ENCODE measurements around the gene NUBP1. TPM values are rescaled to one million over a fixed set of nuclear protein-coding genes. Genes with fewer than 3 reads are reported as not detected.

NUBP1 gene
- total and polyA plus RNA-seq, 9 of the 15 experiments (the other 6 are each of a cell fraction or from before 2014, with no cell fraction given), result 17.2 to 55.1 (median 35.6) TPM

DNA sequence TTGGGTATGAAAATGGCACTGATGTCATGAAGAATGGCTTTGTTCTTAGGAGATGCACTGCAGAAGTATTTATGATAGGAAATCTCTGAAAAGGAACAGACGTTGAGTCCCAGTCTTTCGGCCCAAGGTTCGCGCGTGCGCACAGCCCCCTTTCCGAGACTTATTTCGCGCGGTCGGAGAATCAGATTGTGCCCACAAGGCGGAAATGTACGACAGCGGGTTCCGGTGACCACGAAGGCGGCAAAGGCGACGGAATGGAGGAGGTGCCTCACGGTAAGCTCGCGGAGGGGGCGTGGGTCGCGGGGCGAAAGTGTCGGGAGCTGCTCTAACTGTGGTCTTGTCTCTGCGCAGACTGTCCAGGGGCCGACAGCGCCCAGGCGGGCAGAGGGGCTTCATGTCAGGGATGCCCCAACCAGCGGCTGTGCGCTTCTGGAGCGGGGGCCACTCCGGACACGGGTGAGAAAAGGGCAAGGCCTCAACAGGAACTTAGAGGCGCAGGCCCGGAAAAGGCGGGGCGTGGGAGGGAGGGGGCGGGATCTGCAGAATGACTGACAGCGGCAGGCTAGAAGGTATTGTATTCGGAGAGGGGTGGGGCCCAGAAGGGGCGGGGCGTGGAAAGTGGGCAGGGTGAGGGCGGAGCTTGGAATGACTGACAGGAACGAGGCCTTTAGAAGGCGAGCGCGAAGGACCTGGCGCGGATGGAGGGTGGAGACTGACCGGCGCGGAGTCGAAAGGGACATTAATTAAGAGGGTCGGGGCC, at the start of gene NUBP1 (continued):
- TF ChIP-seq, protein P1, sequence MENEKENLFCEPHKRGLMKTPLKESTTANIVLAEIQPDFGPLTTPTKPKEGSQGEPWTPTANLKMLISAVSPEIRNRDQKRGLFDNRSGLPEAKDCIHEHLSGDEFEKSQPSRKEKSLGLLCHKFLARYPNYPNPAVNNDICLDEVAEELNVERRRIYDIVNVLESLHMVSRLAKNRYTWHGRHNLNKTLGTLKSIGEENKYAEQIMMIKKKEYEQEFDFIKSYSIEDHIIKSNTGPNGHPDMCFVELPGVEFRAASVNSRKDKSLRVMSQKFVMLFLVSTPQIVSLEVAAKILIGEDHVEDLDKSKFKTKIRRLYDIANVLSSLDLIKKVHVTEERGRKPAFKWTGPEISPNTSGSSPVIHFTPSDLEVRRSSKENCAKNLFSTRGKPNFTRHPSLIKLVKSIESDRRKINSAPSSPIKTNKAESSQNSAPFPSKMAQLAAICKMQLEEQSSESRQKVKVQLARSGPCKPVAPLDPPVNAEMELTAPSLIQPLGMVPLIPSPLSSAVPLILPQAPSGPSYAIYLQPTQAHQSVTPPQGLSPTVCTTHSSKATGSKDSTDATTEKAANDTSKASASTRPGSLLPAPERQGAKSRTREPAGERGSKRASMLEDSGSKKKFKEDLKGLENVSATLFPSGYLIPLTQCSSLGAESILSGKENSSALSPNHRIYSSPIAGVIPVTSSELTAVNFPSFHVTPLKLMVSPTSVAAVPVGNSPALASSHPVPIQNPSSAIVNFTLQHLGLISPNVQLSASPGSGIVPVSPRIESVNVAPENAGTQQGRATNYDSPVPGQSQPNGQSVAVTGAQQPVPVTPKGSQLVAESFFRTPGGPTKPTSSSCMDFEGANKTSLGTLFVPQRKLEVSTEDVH (IDR thresholded peaks at IDR 0.05; ENCODE audit: low read depth, partially characterized antibody), result peak; percentile 93
- TF ChIP-seq, protein P2, sequence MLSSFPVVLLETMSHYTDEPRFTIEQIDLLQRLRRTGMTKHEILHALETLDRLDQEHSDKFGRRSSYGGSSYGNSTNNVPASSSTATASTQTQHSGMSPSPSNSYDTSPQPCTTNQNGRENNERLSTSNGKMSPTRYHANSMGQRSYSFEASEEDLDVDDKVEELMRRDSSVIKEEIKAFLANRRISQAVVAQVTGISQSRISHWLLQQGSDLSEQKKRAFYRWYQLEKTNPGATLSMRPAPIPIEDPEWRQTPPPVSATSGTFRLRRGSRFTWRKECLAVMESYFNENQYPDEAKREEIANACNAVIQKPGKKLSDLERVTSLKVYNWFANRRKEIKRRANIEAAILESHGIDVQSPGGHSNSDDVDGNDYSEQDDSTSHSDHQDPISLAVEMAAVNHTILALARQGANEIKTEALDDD (IDR thresholded peaks at IDR 0.05), result no peak
- TF ChIP-seq ZNF384 (IDR thresholded peaks at IDR 0.05; ENCODE audit: low read depth, low read length) (no peak), KLF16 (IDR thresholded peaks at IDR 0.05) (no peak), ETV6 (IDR thresholded peaks at IDR 0.05; ENCODE audit: borderline replicate concordance in 1 of 2, low read depth in 2 of 2, low read length in 1 of 2) (no peak), ETV6 (CRISPR knock-in tag; IDR thresholded peaks at IDR 0.05; ENCODE audit: borderline replicate concordance) (no peak), ZC3H11A (IDR thresholded peaks at IDR 0.05; ENCODE audit: low read depth, low read length) (no peak), COPS2 (conservative IDR thresholded peaks at IDR 0.05) (no peak), CCNT2 (IDR thresholded peaks at IDR 0.05; ENCODE audit: borderline replicate concordance, extremely low read depth, insufficient read length, low read depth, low read length) (peak; percentile 42), BRD4 (IDR thresholded peaks at IDR 0.05) (peak; percentile 91), SREBF1 (IDR thresholded peaks at IDR 0.05; ENCODE audit: borderline replicate concordance, low read depth, low read length) (no peak), RBM34 (IDR thresholded peaks at IDR 0.05; ENCODE audit: borderline replicate concordance, insufficient read depth, low read length) (no peak), SIN3B (IDR thresholded peaks at IDR 0.05; ENCODE audit: low read depth) (peak; percentile 81; the same call in 1 of the 2 replicates), ZNF778 (CRISPR knock-in tag; IDR thresholded peaks at IDR 0.05) (no peak)
- TF ChIP-seq, protein P3, sequence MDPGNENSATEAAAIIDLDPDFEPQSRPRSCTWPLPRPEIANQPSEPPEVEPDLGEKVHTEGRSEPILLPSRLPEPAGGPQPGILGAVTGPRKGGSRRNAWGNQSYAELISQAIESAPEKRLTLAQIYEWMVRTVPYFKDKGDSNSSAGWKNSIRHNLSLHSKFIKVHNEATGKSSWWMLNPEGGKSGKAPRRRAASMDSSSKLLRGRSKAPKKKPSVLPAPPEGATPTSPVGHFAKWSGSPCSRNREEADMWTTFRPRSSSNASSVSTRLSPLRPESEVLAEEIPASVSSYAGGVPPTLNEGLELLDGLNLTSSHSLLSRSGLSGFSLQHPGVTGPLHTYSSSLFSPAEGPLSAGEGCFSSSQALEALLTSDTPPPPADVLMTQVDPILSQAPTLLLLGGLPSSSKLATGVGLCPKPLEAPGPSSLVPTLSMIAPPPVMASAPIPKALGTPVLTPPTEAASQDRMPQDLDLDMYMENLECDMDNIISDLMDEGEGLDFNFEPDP (CRISPR knock-in tag; IDR thresholded peaks at IDR 0.05), result no peak
- TF ChIP-seq, protein P4, sequence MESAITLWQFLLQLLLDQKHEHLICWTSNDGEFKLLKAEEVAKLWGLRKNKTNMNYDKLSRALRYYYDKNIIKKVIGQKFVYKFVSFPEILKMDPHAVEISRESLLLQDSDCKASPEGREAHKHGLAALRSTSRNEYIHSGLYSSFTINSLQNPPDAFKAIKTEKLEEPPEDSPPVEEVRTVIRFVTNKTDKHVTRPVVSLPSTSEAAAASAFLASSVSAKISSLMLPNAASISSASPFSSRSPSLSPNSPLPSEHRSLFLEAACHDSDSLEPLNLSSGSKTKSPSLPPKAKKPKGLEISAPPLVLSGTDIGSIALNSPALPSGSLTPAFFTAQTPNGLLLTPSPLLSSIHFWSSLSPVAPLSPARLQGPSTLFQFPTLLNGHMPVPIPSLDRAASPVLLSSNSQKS (CRISPR knock-in tag; IDR thresholded peaks at IDR 0.05), result no peak
- TF ChIP-seq, protein P5, sequence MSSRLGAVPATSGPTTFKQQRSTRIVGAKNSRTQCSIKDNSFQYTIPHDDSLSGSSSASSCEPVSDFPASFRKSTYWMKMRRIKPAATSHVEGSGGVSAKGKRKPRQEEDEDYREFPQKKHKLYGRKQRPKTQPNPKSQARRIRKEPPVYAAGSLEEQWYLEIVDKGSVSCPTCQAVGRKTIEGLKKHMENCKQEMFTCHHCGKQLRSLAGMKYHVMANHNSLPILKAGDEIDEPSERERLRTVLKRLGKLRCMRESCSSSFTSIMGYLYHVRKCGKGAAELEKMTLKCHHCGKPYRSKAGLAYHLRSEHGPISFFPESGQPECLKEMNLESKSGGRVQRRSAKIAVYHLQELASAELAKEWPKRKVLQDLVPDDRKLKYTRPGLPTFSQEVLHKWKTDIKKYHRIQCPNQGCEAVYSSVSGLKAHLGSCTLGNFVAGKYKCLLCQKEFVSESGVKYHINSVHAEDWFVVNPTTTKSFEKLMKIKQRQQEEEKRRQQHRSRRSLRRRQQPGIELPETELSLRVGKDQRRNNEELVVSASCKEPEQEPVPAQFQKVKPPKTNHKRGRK (tag; IDR thresholded peaks at IDR 0.05), result no peak
- TF ChIP-seq, protein P6, sequence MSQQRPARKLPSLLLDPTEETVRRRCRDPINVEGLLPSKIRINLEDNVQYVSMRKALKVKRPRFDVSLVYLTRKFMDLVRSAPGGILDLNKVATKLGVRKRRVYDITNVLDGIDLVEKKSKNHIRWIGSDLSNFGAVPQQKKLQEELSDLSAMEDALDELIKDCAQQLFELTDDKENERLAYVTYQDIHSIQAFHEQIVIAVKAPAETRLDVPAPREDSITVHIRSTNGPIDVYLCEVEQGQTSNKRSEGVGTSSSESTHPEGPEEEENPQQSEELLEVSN (IDR thresholded peaks at IDR 0.05; ENCODE audit: borderline replicate concordance in 1 of 2, extremely low read depth in 1 of 2, insufficient read depth in 1 of 2, insufficient read length in 1 of 2, low read depth in 1 of 2, low read length in 1 of 2, poor library complexity in 1 of 2, severe bottlenecking in 1 of 2), result peak; percentile 92 to 94

Measured in K562 (cell line).